ENCODE measurements around the gene MEOX2. TPM values are rescaled to one million over a fixed set of nuclear protein-coding genes. Genes with fewer than 3 reads are reported as not detected.

Gene MEOX2
- total and polyA plus RNA-seq, 10 of the 15 experiments (the other 5 are each of a cell fraction or from before 2014, with no cell fraction given), result not detected

DNA sequence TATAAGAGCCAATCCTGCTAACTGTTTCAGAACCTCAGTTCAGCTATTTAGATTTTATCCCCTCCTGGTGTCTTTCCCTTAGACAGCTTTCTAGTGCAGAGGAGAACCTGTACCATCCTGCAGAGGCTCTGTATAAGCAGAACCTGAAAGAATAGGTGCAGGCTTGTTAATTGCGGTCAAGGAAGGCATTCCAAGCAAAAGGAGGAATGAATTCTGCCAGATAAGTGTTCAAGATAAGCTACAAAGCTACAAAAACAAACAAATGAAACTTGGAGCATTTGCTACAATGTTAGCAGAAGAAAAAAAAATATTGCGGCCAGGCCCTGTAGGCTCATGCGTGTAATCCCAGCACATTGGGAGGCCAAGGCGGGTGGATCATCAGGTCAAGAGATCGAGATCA lies 92.0 kb downstream of the MEOX2 start:
- DNase-seq (ENCODE audit: low read depth, low spot score), result no peak
- no peak overlapping the region for H2AFZ ChIP-seq (ENCODE audit: control insufficient read depth, low read depth, low read length)
- H3K36me3 ChIP-seq (ENCODE audit: control insufficient read depth in 2 of 2, insufficient read depth in 2 of 2, low read length in 1 of 2), result no peaks in the 10 kb centered on the region
- H4K20me1 ChIP-seq (ENCODE audit: control insufficient read depth, insufficient read depth), result no peaks in the 10 kb centered on the region
- H3K79me2 ChIP-seq (ENCODE audit: control insufficient read depth, insufficient read depth, low read length), result no peaks in the 10 kb centered on the region
- intact Hi-C loops (cut with micrococcal nuclease; ENCODE audit: unreplicated experiment), result no loop called here
- H3K4me1 ChIP-seq (ENCODE audit: control insufficient read depth, insufficient read depth, low read length), result no peaks in the 10 kb centered on the region
- TF ChIP-seq, protein P1, sequence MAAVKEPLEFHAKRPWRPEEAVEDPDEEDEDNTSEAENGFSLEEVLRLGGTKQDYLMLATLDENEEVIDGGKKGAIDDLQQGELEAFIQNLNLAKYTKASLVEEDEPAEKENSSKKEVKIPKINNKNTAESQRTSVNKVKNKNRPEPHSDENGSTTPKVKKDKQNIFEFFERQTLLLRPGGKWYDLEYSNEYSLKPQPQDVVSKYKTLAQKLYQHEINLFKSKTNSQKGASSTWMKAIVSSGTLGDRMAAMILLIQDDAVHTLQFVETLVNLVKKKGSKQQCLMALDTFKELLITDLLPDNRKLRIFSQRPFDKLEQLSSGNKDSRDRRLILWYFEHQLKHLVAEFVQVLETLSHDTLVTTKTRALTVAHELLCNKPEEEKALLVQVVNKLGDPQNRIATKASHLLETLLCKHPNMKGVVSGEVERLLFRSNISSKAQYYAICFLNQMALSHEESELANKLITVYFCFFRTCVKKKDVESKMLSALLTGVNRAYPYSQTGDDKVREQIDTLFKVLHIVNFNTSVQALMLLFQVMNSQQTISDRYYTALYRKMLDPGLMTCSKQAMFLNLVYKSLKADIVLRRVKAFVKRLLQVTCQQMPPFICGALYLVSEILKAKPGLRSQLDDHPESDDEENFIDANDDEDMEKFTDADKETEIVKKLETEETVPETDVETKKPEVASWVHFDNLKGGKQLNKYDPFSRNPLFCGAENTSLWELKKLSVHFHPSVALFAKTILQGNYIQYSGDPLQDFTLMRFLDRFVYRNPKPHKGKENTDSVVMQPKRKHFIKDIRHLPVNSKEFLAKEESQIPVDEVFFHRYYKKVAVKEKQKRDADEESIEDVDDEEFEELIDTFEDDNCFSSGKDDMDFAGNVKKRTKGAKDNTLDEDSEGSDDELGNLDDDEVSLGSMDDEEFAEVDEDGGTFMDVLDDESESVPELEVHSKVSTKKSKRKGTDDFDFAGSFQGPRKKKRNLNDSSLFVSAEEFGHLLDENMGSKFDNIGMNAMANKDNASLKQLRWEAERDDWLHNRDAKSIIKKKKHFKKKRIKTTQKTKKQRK (IDR thresholded peaks at IDR 0.05; ENCODE audit: low read depth, low read length), result no peak
- TF ChIP-seq MYC (IDR thresholded peaks at IDR 0.05; ENCODE audit: insufficient read depth, insufficient read length, insufficient replicate concordance, low read length, severe bottlenecking) (no peak), MTA2 (IDR thresholded peaks at IDR 0.05; ENCODE audit: low read depth) (no peak), RCOR1 (conservative IDR thresholded peaks at IDR 0.05; ENCODE audit: low read depth, low read length) (no peak), SMC3 (IDR thresholded peaks at IDR 0.05; ENCODE audit: borderline replicate concordance, low read length) (no peak), JUND (IDR thresholded peaks at IDR 0.05; ENCODE audit: low read depth, low read length) (no peak), ZNF217 (IDR thresholded peaks at IDR 0.05) (no peak), RAD21 (IDR thresholded peaks at IDR 0.05; ENCODE audit: insufficient read depth, low read depth, low read length) (no peak), ZZZ3 (IDR thresholded peaks at IDR 0.05; ENCODE audit: control insufficient read depth, insufficient read length, low read depth) (no peak), EZH2 (IDR thresholded peaks at IDR 0.05; ENCODE audit: borderline replicate concordance, control insufficient read depth, low read depth, low read length) (no peak), MEF2A (IDR thresholded peaks at IDR 0.05; ENCODE audit: insufficient read depth, low read depth, low read length) (no peak), IRF4 (IDR thresholded peaks at IDR 0.05; ENCODE audit: low read depth, low read length) (no peak), SMARCA5 (IDR thresholded peaks at IDR 0.05) (no peak), SREBF1 (IDR thresholded peaks at IDR 0.05; ENCODE audit: low read length) (no peak), ETV6 (conservative IDR thresholded peaks at IDR 0.05 in 1 of 2, IDR thresholded peaks at IDR 0.05 in 1 of 2; ENCODE audit: borderline replicate concordance in 1 of 2, low read depth in 1 of 2) (no peak)
- TF ChIP-seq, protein P2, sequence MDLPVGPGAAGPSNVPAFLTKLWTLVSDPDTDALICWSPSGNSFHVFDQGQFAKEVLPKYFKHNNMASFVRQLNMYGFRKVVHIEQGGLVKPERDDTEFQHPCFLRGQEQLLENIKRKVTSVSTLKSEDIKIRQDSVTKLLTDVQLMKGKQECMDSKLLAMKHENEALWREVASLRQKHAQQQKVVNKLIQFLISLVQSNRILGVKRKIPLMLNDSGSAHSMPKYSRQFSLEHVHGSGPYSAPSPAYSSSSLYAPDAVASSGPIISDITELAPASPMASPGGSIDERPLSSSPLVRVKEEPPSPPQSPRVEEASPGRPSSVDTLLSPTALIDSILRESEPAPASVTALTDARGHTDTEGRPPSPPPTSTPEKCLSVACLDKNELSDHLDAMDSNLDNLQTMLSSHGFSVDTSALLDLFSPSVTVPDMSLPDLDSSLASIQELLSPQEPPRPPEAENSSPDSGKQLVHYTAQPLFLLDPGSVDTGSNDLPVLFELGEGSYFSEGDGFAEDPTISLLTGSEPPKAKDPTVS (IDR thresholded peaks at IDR 0.05; ENCODE audit: low read depth, low read length), result no peak
- TF ChIP-seq, protein P3, sequence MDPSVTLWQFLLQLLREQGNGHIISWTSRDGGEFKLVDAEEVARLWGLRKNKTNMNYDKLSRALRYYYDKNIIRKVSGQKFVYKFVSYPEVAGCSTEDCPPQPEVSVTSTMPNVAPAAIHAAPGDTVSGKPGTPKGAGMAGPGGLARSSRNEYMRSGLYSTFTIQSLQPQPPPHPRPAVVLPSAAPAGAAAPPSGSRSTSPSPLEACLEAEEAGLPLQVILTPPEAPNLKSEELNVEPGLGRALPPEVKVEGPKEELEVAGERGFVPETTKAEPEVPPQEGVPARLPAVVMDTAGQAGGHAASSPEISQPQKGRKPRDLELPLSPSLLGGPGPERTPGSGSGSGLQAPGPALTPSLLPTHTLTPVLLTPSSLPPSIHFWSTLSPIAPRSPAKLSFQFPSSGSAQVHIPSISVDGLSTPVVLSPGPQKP (IDR thresholded peaks at IDR 0.05; ENCODE audit: low read depth, low read length), result no peak
- TF ChIP-seq, protein P4, sequence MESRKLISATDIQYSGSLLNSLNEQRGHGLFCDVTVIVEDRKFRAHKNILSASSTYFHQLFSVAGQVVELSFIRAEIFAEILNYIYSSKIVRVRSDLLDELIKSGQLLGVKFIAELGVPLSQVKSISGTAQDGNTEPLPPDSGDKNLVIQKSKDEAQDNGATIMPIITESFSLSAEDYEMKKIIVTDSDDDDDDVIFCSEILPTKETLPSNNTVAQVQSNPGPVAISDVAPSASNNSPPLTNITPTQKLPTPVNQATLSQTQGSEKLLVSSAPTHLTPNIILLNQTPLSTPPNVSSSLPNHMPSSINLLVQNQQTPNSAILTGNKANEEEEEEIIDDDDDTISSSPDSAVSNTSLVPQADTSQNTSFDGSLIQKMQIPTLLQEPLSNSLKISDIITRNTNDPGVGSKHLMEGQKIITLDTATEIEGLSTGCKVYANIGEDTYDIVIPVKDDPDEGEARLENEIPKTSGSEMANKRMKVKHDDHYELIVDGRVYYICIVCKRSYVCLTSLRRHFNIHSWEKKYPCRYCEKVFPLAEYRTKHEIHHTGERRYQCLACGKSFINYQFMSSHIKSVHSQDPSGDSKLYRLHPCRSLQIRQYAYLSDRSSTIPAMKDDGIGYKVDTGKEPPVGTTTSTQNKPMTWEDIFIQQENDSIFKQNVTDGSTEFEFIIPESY (IDR thresholded peaks at IDR 0.05), result no peak
- no peak overlapping the region for H3K4me3 ChIP-seq
- H3K27ac ChIP-seq (ENCODE audit: control insufficient read depth, insufficient read depth), result no peak overlapping the region
- no peak overlapping the region for H3K9ac ChIP-seq (ENCODE audit: control insufficient read depth, insufficient read depth, low read length)
- CTCF ChIA-PET, result no interaction called here
- no peak for FAIRE-seq
- SMC1A ChIA-PET (ENCODE audit: uncharacterized antibody, unreplicated experiment), result interaction anchor here (0.9 kb wide), 1 partner anchor 12 kb away, joined by 3 read pairs; no protein-coding TSS in a partner anchor
- no peaks in the 10 kb centered on the region for H3K9me3 ChIP-seq (replicated peaks; ENCODE audit: control insufficient read depth, insufficient read depth, low read length)
- in situ Hi-C loops (cut with MboI), result no loop called here
- no peaks in the 10 kb centered on the region for H3K27me3 ChIP-seq (replicated peaks in 1 of 2; ENCODE audit: control insufficient read depth in 2 of 2, insufficient read depth in 2 of 2, low read length in 1 of 2)
- RAD21 ChIA-PET (ENCODE audit: unreplicated experiment), result interaction anchor here (0.6 to 1.2 kb wide), 2 partner anchors 19 to 26 kb away, joined by 3 read pairs; no protein-coding TSS in a partner anchor
- no TSS peak for BruUV-seq (replicated peaks)
- POLR2A ChIA-PET, result no interaction called here
- WGBS (ENCODE audit: insufficient coverage, insufficient replicate concordance, low lambda C conversion rate, missing lambda C conversion rate), result 32% methylated on average over 5 of the region's 5 CpGs
- no peak for ATAC-seq
- H3K4me2 ChIP-seq (ENCODE audit: control insufficient read depth, insufficient read depth), result no peak overlapping the region

All from GM12878 (cell line).